Mammary epithelial cell (primary cell): ENCODE measurements around the gene SUSD2.

Experiments used
- CTCF ChIP-seq, 2 donors: IDR thresholded peaks in 1 of 2; conservative IDR thresholded peaks in 1 of 2; 2 replicates each; pipeline ENCODE4 v1.5.1; 2011 to 2012; ENCODE audit warnings: inconsistent platforms in 2 of 2, low read length in 2 of 2, mild to moderate bottlenecking in 2 of 2, control low read depth in 1 of 2, low read depth in 1 of 2; ENCODE audit not compliant: insufficient read depth in 1 of 2; ENCODE audit errors: extremely low read depth in 1 of 2
- EZH2 ChIP-seq: IDR thresholded peaks from 2 replicates; pipeline ENCODE4 v1.6.1; 2012; ENCODE audit warnings: low read length, inconsistent platforms, borderline replicate concordance

GRCh38 chr22:24154826-24155225 is 26.5 kb upstream of the SUSD2 start:
- no peak for TF ChIP-seq CTCF (conservative IDR thresholded peaks at IDR 0.05 in 1 of 2, IDR thresholded peaks at IDR 0.05 in 1 of 2; ENCODE audit: extremely low read depth in 1 of 2, insufficient read depth in 1 of 2, low read depth in 1 of 2, low read length in 2 of 2)
- no peak for TF ChIP-seq EZH2
